Fibroblast of skin of left quadriceps (primary cell): ENCODE measurements around the gene HTT-AS.

Source experiments
- DNase-seq, 2 experiments: peaks; one replicate each; pipeline ENCODE4 v3.0.0-alpha.2; 2013; ENCODE audit warnings: low read depth in 2 of 2

Gene HTT-AS

DNA sequence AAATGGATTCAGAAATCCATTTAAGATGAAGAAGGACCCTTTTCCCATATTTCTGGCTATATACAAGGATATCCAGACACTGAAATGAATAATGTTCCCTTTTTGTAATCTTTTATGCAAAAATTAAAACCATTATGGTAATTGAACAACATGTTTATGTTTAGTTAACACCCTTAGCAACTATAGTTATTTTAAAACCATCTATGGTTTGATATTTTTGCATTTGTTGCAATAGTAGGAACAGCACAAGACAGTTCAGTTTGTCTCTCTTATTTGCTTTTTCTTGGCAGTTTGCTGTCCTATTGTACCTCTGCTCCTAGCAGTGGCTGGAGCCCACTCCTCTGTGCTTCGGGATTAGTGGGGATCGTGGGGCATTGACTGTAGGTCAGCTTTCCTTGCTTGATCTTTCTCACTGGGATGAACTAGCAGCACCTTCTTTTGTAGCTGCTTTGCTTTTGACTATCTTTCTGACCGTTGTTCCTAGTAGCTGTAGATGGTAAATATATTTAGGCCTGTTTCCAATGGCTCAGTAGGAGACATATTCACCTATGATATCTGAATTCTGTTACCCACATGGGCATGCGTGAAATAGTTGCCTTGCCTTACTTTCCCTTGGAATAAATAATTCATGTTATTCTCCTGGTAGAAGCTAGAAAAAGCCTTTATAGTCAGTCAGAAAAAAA, 12.9 kb upstream of the HTT-AS start:
- DNase-seq: no peak

DNA sequence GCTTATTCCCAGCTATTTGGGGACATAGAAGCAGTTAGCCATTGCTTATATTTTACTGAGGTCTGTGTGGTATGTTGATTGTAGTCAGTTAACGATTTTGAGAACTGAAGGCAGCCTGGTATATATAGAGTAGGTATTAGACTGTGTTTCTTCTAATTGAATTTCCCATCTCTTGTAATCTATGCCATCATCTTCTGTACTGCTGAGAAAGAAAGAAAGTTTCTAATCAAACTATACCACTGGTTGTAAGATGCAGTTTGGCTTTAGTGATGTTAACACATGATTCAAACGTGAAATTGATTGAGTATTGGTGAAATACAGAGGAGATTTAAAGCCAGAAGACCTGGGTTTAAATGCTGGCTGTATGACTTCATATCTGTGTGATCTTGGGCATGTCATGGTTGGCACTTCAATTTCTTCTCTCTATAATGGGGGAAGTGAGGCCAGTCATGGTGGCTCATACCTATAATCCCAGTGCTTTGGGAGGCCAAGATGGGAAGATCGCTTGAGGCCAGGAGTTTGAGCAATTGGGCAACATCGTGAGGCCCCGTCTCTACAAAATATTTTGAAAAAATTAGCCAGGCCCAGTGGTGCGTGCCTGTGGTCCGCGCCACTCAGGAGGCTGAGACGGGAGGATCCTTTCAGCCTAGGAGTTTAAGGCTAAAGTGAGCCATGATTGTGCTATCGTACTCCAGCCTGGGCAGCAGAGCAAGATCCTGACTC, 11.8 kb upstream of the HTT-AS start:
- DNase-seq: no peak

DNA sequence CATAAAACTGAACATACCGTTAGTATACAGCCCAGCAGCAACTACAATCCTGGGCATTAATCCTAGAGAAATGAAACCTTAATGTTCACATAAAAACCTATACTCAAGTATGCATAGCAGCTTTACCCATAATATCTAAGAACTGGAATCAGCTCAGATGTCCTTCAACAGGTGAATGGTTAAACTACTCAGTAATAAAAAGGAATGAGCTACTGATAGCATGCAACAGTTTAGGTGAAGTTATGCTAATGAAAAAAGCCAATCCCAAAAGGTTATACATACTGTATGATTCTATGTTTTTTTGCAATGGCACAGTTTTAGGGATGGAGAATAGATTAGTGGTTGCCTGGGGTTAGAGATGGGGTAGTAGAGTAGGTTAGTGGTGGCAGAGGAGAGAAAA, 9.4 kb upstream of the HTT-AS start:
- no peak for DNase-seq

DNA sequence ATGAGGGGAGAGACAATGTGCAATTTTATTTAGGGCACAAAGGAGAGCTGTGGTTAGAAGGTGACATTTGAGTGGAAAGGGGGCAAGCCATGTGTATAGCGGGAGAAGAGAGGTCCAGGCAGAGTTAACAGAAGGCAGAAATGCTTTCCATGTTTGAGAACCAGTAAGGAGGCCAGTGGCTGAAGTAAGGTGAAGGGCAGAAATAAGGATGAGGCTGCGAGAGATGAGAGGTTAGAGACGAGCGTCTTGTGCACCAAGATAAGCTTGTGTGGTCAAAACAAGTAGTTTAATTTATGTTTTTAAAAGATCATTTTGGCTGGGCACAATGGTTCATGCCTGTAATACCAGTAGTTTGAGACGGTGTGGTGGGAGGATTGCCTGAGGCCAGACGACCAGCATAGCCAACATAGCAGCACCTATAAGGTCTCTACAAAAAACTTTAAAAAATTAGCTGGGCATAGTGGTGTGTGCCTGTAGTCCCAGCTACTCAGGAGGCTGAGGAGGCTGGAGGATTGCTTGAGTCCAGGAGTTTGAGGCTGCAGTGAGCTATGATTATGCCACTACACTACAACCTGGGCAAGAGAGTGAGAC, 8.7 kb upstream of the HTT-AS start:
- DNase-seq: no peak

DNA sequence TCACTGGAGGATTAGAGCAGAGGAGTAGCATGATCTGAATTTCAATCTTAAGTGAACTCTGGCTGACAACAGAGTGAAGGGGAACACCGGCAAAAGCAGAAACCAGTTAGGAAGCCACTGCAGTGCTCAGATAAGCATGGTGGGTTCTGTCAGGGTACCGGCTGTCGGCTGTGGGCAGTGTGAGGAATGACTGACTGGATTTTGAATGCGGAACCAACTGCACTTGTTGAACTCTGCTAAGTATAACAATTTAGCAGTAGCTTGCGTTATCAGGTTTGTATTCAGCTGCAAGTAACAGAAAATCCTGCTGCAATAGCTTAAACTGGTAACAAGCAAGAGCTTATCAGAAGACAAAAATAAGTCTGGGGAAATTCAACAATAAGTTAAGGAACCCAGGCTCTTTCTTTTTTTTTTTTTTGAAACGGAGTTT, 5.4 kb upstream of the HTT-AS start:
- no peak for DNase-seq

DNA sequence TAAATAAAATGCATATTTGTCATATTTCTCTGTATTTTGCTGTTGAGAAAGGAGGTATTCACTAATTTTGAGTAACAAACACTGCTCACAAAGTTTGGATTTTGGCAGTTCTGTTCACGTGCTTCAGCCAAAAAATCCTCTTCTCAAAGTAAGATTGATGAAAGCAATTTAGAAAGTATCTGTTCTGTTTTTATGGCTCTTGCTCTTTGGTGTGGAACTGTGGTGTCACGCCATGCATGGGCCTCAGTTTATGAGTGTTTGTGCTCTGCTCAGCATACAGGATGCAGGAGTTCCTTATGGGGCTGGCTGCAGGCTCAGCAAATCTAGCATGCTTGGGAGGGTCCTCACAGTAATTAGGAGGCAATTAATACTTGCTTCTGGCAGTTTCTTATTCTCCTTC, 3.5 kb upstream of the HTT-AS start:
- no peak for DNase-seq

DNA sequence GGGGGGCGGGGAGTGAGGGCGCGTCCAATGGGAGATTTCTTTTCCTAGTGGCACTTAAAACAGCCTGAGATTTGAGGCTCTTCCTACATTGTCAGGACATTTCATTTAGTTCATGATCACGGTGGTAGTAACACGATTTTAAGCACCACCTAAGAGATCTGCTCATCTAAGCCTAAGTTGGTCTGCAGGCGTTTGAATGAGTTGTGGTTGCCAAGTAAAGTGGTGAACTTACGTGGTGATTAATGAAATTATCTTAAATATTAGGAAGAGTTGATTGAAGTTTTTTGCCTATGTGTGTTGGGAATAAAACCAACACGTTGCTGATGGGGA, 1.3 kb upstream of the HTT-AS start:
- DNase-seq: no peak

DNA sequence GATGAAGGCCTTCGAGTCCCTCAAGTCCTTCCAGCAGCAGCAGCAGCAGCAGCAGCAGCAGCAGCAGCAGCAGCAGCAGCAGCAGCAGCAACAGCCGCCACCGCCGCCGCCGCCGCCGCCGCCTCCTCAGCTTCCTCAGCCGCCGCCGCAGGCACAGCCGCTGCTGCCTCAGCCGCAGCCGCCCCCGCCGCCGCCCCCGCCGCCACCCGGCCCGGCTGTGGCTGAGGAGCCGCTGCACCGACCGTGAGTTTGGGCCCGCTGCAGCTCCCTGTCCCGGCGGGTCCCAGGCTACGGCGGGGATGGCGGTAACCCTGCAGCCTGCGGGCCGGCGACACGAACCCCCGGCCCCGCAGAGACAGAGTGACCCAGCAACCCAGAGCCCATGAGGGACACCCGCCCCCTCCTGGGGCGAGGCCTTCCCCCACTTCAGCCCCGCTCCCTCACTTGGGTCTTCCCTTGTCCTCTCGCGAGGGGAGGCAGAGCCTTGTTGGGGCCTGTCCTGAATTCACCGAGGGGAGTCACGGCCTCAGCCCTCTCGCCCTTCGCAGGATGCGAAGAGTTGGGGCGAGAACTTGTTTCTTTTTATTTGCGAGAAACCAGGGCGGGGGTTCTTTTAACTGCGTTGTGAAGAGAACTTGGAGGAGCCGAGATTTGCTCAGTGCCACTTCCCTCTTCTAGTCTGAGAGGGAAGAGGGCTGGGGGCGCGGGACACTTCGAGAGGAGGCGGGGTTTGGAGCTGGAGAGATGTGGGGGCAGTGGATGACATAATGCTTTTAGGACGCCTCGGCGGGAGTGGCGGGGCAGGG, 711 bp upstream of the HTT-AS start:
- DNase-seq: peak; percentile 13 to 27

DNA sequence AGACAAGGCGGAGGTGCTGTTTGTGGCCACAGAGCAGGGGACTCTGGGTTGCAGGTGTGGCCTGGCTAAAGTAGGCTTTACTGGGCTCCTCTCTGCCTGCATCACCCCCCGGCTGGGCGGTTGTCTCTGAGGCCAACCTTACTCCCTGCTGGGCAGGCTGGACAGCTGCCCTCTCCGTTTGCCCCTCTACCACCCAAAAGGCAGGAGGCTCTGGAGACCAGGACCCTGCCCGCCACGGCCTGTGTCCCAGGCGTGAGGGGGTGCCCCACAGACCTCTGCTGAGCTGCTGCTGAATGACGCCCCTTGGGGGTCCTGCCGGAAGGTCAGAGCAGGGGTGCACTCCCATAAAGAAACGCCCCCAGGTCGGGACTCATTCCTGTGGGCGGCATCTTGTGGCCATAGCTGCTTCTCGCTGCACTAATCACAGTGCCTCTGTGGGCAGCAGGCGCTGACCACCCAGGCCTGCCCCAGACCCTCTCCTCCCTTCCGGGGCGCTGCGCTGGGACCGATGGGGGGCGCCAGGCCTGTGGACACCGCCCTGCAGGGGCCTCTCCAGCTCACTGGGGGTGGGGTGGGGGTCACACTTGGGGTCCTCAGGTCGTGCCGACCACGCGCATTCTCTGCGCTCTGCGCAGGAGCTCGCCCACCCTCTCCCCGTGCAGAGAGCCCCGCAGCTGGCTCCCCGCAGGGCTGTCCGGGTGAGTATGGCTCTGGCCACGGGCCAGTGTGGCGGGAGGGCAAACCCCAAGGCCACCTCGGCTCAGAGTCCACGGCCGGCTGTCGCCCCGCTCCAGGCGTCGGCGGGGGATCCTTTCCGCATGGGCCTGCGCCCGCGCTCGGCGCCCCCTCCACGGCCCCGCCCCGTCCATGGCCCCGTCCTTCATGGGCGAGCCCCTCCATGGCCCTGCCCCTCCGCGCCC, 920 bp downstream of the HTT-AS start:
- DNase-seq: no peak

DNA sequence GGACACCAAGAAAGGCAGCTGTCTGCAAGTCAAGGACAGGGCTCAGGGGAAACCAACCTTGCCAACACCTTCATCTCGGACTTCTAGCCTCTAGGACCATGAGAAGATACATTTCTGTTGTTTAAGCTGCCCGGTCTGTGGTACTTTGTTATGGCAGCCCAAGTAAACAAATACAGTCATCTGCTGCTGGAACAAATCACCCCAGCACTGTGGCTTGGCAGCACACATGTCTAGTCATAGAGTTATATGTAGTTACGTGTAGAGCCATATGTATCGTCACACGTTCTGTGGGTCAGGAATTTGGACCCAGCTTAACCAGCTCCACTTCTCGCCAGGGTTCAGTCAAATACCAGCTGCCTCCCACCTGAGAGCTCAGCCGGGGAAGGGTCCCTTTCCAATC, 2.5 kb downstream of the HTT-AS start:
- no peak for DNase-seq

DNA sequence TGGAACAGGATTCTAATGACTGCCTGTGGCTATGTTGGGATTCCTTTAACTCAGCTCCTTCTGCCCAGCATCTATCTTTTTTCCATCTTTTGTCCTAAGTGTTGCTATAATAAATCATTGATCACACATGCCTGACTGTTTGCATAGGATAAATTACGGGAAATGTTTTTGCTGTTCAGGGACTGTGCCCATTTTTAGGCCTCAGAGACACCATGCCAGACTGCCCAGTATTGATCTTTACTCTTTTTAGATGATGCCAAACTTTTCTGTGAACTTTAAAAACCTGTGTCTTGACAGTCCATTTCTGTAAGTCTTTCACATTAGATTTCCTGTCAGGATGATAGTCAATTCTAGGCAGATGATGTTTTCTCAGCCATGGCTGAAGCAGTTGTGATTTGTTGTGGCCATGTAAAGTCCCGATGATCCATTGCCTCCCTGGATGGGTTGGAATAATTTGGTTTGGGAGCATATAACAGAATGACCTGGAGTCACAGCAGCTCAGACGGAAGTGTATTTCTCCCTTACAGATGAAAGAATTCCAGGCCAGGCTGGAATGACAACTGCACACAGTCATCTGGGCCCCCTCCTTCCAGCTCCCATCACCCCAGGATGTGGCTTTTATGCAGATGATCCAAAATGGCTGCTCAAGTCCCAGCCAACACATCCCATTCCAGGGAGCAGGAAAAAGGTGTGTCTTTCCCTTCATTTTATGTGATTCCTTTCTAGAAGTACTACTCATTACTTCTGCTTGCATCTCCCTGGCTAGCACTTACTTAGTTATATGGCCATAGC, 3.4 kb downstream of the HTT-AS start:
- no peak for DNase-seq

DNA sequence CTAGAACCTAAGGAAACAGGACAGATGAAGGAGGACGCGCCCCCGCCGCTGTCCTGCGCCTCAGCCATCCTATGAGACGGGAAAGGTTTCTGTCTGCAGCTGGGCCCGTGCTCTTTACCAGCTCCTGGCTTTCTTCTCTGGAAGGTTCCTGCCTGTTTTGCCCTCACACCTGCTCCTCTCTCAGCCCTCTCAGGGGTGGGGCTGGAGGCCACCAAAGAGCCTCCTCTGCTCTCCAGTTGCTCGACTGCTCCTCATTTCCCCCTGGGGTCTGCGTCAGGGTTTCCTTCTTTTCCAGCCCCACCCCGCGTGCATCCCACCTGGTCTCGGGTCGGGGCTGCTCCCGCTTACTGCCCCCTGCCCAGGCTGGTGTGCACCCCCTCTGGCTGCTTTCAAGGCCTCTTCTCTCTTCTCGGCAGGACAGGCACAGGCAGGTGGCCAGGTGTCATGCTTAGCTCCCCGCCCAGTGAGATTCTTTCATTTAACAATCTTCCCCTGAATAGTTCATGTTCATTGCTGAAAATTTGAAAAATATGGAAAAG, 4.6 kb downstream of the HTT-AS start:
- no peak for DNase-seq

DNA sequence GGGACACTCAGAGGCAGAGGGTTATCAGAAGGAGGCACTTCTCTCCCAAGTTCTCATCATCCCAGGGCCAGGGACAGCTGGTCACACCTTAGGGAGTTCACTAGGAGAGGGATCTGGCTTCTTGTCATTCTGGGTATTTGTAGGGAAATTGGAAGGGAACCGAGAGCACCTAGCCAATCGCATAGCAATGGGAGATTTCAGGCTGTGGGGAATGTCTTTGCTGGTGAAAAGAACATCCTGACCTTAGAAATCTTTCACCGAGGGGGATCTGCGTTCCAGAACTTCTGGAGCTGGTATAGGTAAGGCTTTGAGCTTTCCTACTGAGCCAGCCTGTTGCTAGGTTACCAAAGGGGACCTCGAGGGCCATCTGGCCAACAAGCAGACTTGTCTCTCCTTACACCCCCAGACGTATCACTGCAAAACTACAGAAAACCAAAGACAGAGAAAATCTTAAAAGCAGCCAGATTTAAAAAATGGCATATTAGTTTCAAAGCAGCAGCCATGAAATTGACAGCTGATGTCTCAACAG, 6.8 kb downstream of the HTT-AS start:
- DNase-seq: no peak

DNA sequence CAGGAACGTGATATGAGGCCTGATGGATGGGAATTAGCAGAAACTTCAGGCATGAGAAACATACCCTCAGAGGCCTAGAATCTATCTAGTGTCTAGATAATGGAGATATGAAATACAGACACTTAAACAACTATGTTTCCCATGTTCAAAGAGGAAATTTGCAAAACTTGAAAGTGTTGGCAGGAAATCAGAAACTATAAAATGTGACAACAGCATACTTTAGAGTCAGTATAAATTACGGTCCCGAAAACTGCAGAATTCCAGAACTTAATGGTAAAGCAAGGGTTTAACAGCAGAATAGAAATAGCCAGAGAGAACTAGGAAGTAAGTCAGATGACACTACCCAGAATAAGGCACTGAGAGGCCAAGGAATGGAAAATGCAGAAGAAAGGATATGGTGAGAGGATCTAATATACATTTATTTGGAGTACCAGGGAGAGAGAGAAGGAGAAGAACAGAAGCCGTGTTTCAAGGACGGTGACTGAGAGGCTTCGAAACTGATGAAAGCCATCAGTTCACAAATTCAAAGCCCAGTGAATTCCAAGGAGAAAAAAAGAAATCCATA, 7.4 kb downstream of the HTT-AS start:
- DNase-seq: peak in 1 of 2 experiments; percentile 13

DNA sequence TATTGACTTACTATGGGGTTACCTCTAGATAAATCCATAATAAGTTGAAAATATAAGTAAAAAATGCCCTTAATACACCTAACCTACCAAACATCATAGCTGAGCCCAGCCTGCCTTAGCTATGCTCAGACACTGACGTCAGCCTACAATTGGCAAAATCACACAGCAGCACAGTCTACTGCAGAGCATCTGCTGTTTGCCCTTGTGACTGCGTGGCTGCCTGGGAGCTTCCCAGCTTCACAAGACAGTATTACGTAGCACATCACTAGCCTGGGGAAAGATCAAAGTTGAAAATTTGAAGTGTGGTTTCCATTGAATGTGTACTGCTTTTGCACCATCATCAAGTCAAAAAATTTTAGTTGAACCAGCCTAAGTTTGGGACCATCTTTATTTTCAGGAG, 8.8 kb downstream of the HTT-AS start:
- DNase-seq: no peak

DNA sequence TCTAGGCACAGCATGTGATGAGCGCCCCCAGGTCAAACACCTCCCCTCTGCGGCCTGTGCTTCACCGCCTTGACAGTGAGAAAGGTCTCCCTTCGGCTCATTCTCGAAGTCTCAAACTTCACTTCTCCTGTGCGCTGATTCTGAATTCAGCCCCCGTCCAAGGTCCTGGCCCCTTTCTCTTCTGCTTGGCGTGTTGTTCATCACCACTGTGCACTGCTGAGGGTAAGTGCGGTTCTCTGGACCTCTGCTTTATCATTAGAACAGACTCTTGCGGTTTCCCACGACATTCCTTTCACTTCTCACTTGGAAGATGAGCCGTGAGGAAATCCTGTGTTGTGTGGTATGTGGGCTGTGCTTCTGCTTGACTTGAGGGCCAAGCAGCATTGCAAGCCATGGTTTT, 11.9 kb downstream of the HTT-AS start:
- DNase-seq: peak in 1 of 2 experiments; percentile 37

DNA sequence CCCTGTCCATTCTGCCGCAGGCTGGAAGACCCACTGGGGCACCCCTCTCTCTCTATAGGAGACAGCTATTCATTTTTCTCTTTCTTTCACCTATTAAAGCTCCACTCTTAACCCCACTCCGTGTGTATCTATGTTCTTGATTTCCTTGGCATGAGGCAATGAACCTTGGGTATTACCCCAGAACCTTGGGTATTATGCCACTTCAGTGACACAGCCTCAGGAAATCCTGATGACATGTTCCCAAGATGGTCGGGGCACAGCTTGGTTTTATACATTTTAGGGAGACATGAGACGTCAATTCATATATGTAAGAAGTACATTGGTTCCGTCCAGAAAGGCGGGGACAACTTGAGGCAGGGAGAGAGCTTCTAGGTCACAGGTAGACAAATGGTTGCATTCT, 13.4 kb downstream of the HTT-AS start:
- DNase-seq: no peak

DNA sequence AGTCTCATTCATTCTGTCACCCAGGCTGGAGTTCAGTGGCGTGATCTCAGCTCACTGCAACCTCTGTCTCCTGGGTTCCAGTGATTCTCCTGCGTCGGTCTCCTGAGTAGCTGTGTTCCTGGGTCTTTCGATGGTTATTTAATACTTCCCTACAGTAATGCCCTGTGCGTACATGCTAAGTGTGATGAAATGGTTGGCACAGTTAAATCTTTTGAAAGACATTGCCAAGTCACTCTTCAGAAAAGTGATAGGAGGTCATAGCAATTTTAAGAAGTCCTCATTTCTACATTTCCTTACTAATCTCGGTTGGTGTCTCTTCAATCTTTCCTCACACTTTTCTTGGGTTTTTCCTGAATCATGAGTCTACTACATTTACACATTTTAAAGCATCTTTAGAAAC, 14.4 kb downstream of the HTT-AS start:
- no peak for DNase-seq

DNA sequence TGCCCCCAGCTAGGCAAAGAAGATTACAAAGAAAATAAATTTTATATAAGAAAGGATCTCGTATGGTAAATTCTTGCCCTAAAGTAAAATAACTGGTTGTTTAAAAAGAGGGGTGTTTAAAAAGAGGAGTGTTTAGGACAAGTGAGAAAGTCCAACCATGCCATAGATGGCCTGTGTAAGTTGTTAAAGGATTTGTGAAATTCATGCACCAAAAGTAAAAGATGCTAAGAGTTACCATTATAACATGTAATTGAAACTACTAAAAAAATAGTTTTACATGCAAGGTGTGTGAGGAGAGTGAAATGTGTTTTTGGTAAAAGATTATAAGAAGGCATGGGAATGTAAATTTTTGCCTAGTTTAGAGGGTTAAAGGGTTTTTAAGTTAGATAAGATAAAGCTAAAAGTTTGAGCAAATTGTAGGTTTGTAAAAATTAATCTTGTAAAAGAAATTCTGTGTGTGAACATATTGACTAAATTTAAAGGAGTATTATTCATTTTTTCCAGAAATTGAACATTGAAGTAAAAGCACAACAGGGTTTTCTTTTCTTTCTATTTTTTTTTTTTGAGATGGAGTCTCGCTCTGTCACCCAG, 20.1 kb downstream of the HTT-AS start:
- no peak for DNase-seq
